Mucosa of descending colon (tissue), 3 donors: ENCODE measurements around the gene GPD1L. TPM values are rescaled to one million over a fixed set of nuclear protein-coding genes. Genes with fewer than 3 reads are reported as not detected.
"Not testable (repeated sequence)": the region's sequence is repeated elsewhere in the genome, so short reads cannot be mapped to it uniquely, and the experiment has no call there.

Experiments
- ATAC-seq: fragments of 200-7000 bp; cut with Tn5 transposase; one replicate; pipeline ENCODE4 v1.9.1; 2020; ENCODE audit warnings: mild to moderate bottlenecking, moderate library complexity
- DNase-seq, 3 donors: peaks; one replicate each; pipeline ENCODE4 v3.0.0-alpha.2; 2020
- H3K36me3 ChIP-seq: fragments of 200-600 bp; one replicate; pipeline ENCODE4 v1.8.0; 2021; ENCODE audit warnings: low read depth, mild to moderate bottlenecking
- H3K4me1 ChIP-seq: fragments of 200-600 bp; one replicate; pipeline ENCODE4 v1.8.0; 2021; ENCODE audit warnings: low read depth, mild to moderate bottlenecking
- H3K4me3 ChIP-seq: fragments of 200-600 bp; one replicate; pipeline ENCODE4 v1.8.0; 2021; ENCODE audit warnings: mild to moderate bottlenecking
- H3K9me3 ChIP-seq: fragments of 200-600 bp; one replicate; pipeline ENCODE4 v1.8.0; 2021; ENCODE audit warnings: mild to moderate bottlenecking
- CTCF ChIP-seq: fragments of 200-600 bp; IDR thresholded peaks from one replicate; pipeline ENCODE4 v1.8.0; 2022; ENCODE audit warnings: antibody characterized with exemption, mild to moderate bottlenecking
- intact Hi-C, 2 donors: fragments of 100-400 bp; cut with DNase I in 1 of 2; cut with micrococcal nuclease in 1 of 2; formaldehyde crosslinking; loops; one replicate each; pipeline versions ENCODE4 v1.11.0 to v1.11.1; 2022; cut with DNase I, micrococcal nuclease
- total RNA-seq, 3 donors: library from RNA; stranded (reverse); fragmentation: NEBNext Ultra II Directional in 2 of 3; extraction: Animal tissue kit (Norgen Biotek cat#: 25700) in 2 of 3; gene quantifications; one replicate each; pipeline versions ENCODE4 v1.2.1 to v1.2.4, GENCODE V29; 2021 to 2023
- donor health status: DM: no; HTN: no; CAD: no; lungs with moderate emphysema.
- donor health status: DM: no; HTN: no; CAD: no.
- donor health status: DM: no; HTN: yes; CAD: no.

Gene GPD1L
- total RNA-seq, 3 donors from 2014 or later, result 57.6 to 122 (median 72.1) TPM

GRCh38 chr3:32106929-32107362 is 526 bp downstream of the GPD1L start:
- H3K4me3 ChIP-seq, result peak overlapping the region; percentile 71
- ATAC-seq (peak; percentile 71), DNase-seq (peak; percentile 84 to 85 (median 85))
- peaks cover 32% of the 10 kb centered on the region for H3K4me1 ChIP-seq
- peaks cover 7% of the 10 kb centered on the region for H3K9me3 ChIP-seq
- H3K36me3 ChIP-seq, result no peaks in the 10 kb centered on the region
- intact Hi-C loops, result no loop called here
- TF ChIP-seq CTCF, result no peak

- H3K36me3 ChIP-seq, H3K4me3 ChIP-seq, DNase-seq, intact Hi-C loops, ATAC-seq, H3K9me3 ChIP-seq: not testable (repeated sequence)
- peaks cover 32% of the 10 kb centered on the region for H3K4me1 ChIP-seq
Measured at GRCh38 chr3:32108224-32108623, 1.8 kb downstream of the GPD1L start.

GRCh38 chr3:32109256-32109655 is 2.8 kb downstream of the GPD1L start:
- Histone ChIP-seq H3K4me3 (no peak overlapping the region), H3K4me1 (peaks cover 32% of the 10 kb centered on the region), H3K36me3 (no peaks in the 10 kb centered on the region), H3K9me3 (no peaks in the 10 kb centered on the region)
- TF ChIP-seq CTCF, result no peak
- DNase-seq, result peak; percentile 56 to 80 (median 63)
- ATAC-seq, result no peak
- intact Hi-C loops, result no loop called here

GRCh38 chr3:32110233-32110760 is 3.9 kb downstream of the GPD1L start:
- ATAC-seq (no peak), DNase-seq (no peak)
- H3K36me3 ChIP-seq, result no peaks in the 10 kb centered on the region
- no peak for TF ChIP-seq CTCF
- intact Hi-C loops, result no loop called here
- peaks cover 32% of the 10 kb centered on the region for H3K4me1 ChIP-seq
- H3K4me3 ChIP-seq, result no peak overlapping the region
- peaks cover 4% of the 10 kb centered on the region for H3K9me3 ChIP-seq

- intact Hi-C loops, result no loop called here
- peaks cover 4% of the 10 kb centered on the region for H3K9me3 ChIP-seq
- TF ChIP-seq CTCF, result no peak
- peaks cover 34% of the 10 kb centered on the region for H3K4me1 ChIP-seq
- ATAC-seq (no peak), DNase-seq (no peak)
- H3K36me3 ChIP-seq, result no peaks in the 10 kb centered on the region
- no peak overlapping the region for H3K4me3 ChIP-seq
Measured at GRCh38 chr3:32111560-32111959, 5.1 kb downstream of the GPD1L start.

GRCh38 chr3:32113566-32113965 is 7.1 kb downstream of the GPD1L start:
- Histone ChIP-seq H3K9me3 (peaks cover 4% of the 10 kb centered on the region), H3K4me3 (no peak overlapping the region), H3K4me1 (peaks cover 31% of the 10 kb centered on the region), H3K36me3 (no peaks in the 10 kb centered on the region)
- intact Hi-C loops, result no loop called here
- ATAC-seq, result no peak
- TF ChIP-seq CTCF, result no peak
- DNase-seq, result no peak
